Measurements from ENCODE around the gene OR2C3. TPM values are rescaled to one million over a fixed set of nuclear protein-coding genes. Genes with fewer than 3 reads are reported as not detected.

OR2C3 gene
- total and polyA plus RNA-seq, 2 experiments from 2014 or later, result not detected

- no peaks in the 10 kb centered on the region for H3K27me3 ChIP-seq (ENCODE audit: insufficient read depth)
- H3K36me3 Mint-ChIP-seq (ENCODE audit: low read depth), result no peaks in the 10 kb centered on the region
- no peak overlapping the region for H3K27ac Mint-ChIP-seq
- TF ChIP-seq JUNB (IDR thresholded peaks at IDR 0.05; ENCODE audit: unreplicated experiment) (no peak), STAT1 (IDR thresholded peaks at IDR 0.05; ENCODE audit: unreplicated experiment) (no peak), ETS1 (IDR thresholded peaks at IDR 0.05) (no peak), EZH2phosphoT487 (IDR thresholded peaks at IDR 0.05; ENCODE audit: unreplicated experiment) (no peak), ZNF114 (CRISPR knock-in tag; IDR thresholded peaks at IDR 0.05) (no peak), NANOG (IDR thresholded peaks at IDR 0.05; ENCODE audit: borderline replicate concordance) (no peak), CTCF (conservative IDR thresholded peaks at IDR 0.05; ENCODE audit: low read depth in 2 of 2) (no peak), ZNF331 (CRISPR knock-in tag; IDR thresholded peaks at IDR 0.05; ENCODE audit: low read depth) (no peak), ZNF462 (CRISPR knock-in tag; IDR thresholded peaks at IDR 0.05) (no peak), CREB1 (CRISPR knock-in tag; IDR thresholded peaks at IDR 0.05; ENCODE audit: low read depth) (no peak), POLR2AphosphoS5 (IDR thresholded peaks at IDR 0.05; ENCODE audit: low read depth) (no peak), REST (IDR thresholded peaks at IDR 0.05; ENCODE audit: unreplicated experiment) (no peak)
- no peak overlapping the region for H2AFZ ChIP-seq
- no peaks in the 10 kb centered on the region for H3K9me2 ChIP-seq (ENCODE audit: insufficient read depth)
- H3K4me3 Mint-ChIP-seq, result no peak overlapping the region
- no peaks in the 10 kb centered on the region for H4K20me1 ChIP-seq (replicated peaks; ENCODE audit: insufficient read depth)
- H3K36me3 ChIP-seq (ENCODE audit: insufficient read depth), result no peaks in the 10 kb centered on the region
- no peak overlapping the region for H3K4me2 ChIP-seq
- peaks cover 10% of the 10 kb centered on the region for H3K4me1 Mint-ChIP-seq
- H3K4me3 ChIP-seq, result no peak overlapping the region
- no peaks in the 10 kb centered on the region for H3F3A ChIP-seq (replicated peaks; ENCODE audit: low read depth)
- no peaks in the 10 kb centered on the region; the same call in 2 of the 3 replicates for H3K9me3 Mint-ChIP-seq
- peaks cover 9% of the 10 kb centered on the region for H3K4me1 ChIP-seq (ENCODE audit: insufficient read depth)
- no peaks in the 10 kb centered on the region for H3K79me2 ChIP-seq (replicated peaks; ENCODE audit: insufficient read depth)
- no peaks in the 10 kb centered on the region for H3K27me3 Mint-ChIP-seq (ENCODE audit: insufficient read depth, low read depth, poor library complexity)
- DNase-seq (ENCODE audit: low spot score) (no peak), ATAC-seq (no peak)
- no peak overlapping the region for H3K27ac ChIP-seq (ENCODE audit: low read depth)
These were observed 21.9 kb upstream of the OR2C3 start for GRCh38 chr1:247557926-247558674.

Data from GM23338 (cell line).